H9 (cell line): ENCODE results near the gene RANBP3. TPM values are rescaled to one million over a fixed set of nuclear protein-coding genes. Genes with fewer than 3 reads are reported as not detected.

Experiments
- DNase-seq: peaks from one replicate; pipeline ENCODE4 v3.0.0-alpha.2; 2017
- H2AFZ ChIP-seq: one replicate; pipeline ENCODE4 v1.6.1; 2013; ENCODE audit warnings: mild to moderate bottlenecking, low read length, control low read depth, moderate library complexity
- H2AK5ac ChIP-seq: 2 replicates; pipeline ENCODE4 v1.6.1; 2013; ENCODE audit warnings: low read length, control low read depth, mixed read lengths; ENCODE audit not compliant: insufficient read length
- H2BK120ac ChIP-seq: one replicate; pipeline ENCODE4 v1.6.1; 2013; ENCODE audit warnings: low read depth, mild to moderate bottlenecking, low read length, control low read depth, inconsistent platforms; ENCODE audit not compliant: poor library complexity, severe bottlenecking
- H2BK12ac ChIP-seq: 2 replicates; pipeline ENCODE4 v1.6.1; 2013; ENCODE audit warnings: low read length, control low read depth, mixed read lengths, low read depth; ENCODE audit not compliant: insufficient read length
- H2BK15ac ChIP-seq: 2 replicates; pipeline ENCODE4 v1.6.1; 2013; ENCODE audit warnings: low read depth, low read length, control low read depth
- H2BK20ac ChIP-seq: one replicate; pipeline ENCODE4 v1.6.1; 2013; ENCODE audit warnings: low read depth, mild to moderate bottlenecking, low read length, control low read depth, inconsistent platforms; ENCODE audit not compliant: poor library complexity, severe bottlenecking
- H2BK5ac ChIP-seq: 2 replicates; pipeline ENCODE4 v1.6.1; 2013; ENCODE audit warnings: low read length, control low read depth, mixed read lengths; ENCODE audit not compliant: insufficient read length
- H3K14ac ChIP-seq: 2 replicates; pipeline ENCODE4 v1.6.1; 2013; ENCODE audit warnings: low read length, control low read depth; ENCODE audit not compliant: insufficient read depth
- H3K18ac ChIP-seq: 2 replicates; pipeline ENCODE4 v1.6.1; 2013; ENCODE audit warnings: low read depth, mild to moderate bottlenecking, mixed read lengths, low read length, control low read depth; ENCODE audit not compliant: insufficient read length
- H3K23ac ChIP-seq: 2 replicates; pipeline ENCODE4 v1.6.1; 2013; ENCODE audit warnings: low read length, control low read depth, mixed read lengths, low read depth; ENCODE audit not compliant: insufficient read length
- H3K23me2 ChIP-seq: 2 replicates; pipeline ENCODE4 v1.6.1; 2013; ENCODE audit warnings: low read depth, mild to moderate bottlenecking, mixed read lengths, low read length, control low read depth; ENCODE audit not compliant: insufficient read length, poor library complexity, severe bottlenecking
- H3K27ac ChIP-seq: 2 replicates; pipeline ENCODE4 v1.5.1; 2013; ENCODE audit warnings: low read length, control low read depth, mixed read lengths, low read depth; ENCODE audit not compliant: insufficient read length
- H3K27me3 ChIP-seq: 2 replicates; pipeline ENCODE4 v1.6.1; 2013; ENCODE audit warnings: low read length, control low read depth, inconsistent platforms; ENCODE audit not compliant: insufficient read depth
- H3K4ac ChIP-seq: 2 replicates; pipeline ENCODE4 v1.6.1; 2013; ENCODE audit warnings: low read depth, mild to moderate bottlenecking, control low read depth, inconsistent platforms, low read length, moderate library complexity
- H3K4me1 ChIP-seq: 2 replicates; pipeline ENCODE4 v1.6.1; 2013; ENCODE audit warnings: low read length, control low read depth, inconsistent platforms; ENCODE audit not compliant: insufficient read depth
- H3K4me2 ChIP-seq: 2 replicates; pipeline ENCODE4 v1.6.1; 2013; ENCODE audit warnings: low read length, control low read depth, mixed read lengths; ENCODE audit not compliant: insufficient read length, insufficient read depth
- H3K56ac ChIP-seq: 2 replicates; pipeline ENCODE4 v1.6.1; 2013; ENCODE audit warnings: low read depth, mild to moderate bottlenecking, mixed read lengths, low read length, control low read depth; ENCODE audit not compliant: insufficient read length
- H3K79me1 ChIP-seq: 2 replicates; pipeline ENCODE4 v1.6.1; 2013; ENCODE audit warnings: low read depth, mild to moderate bottlenecking, moderate library complexity, low read length, control low read depth, inconsistent platforms; ENCODE audit not compliant: insufficient read depth, poor library complexity, severe bottlenecking
- H3K79me2 ChIP-seq: 2 replicates; pipeline ENCODE4 v1.6.1; 2013; ENCODE audit warnings: low read length, control low read depth, inconsistent platforms; ENCODE audit not compliant: insufficient read depth
- H3K9ac ChIP-seq: 2 replicates; pipeline ENCODE4 v1.6.1; 2013; ENCODE audit warnings: low read length, control low read depth, mixed read lengths; ENCODE audit not compliant: insufficient read length; ENCODE audit errors: extremely low read depth
- H3K9me3 ChIP-seq: one replicate; pipeline ENCODE4 v1.6.1; 2013; ENCODE audit warnings: low read depth, low read length, inconsistent platforms; ENCODE audit not compliant: control insufficient read depth
- H3T11ph ChIP-seq: one replicate; pipeline ENCODE4 v1.6.1; 2013; ENCODE audit warnings: mild to moderate bottlenecking, low read length, control low read depth, inconsistent platforms
- H4K20me1 ChIP-seq: one replicate; pipeline ENCODE4 v1.6.1; 2013; ENCODE audit not compliant: control insufficient read depth, insufficient read length, insufficient read depth
- H4K5ac ChIP-seq: 2 replicates; pipeline ENCODE4 v1.6.1; 2013; ENCODE audit warnings: low read depth, mild to moderate bottlenecking, mixed read lengths, low read length, control low read depth; ENCODE audit not compliant: insufficient read length
- H4K8ac ChIP-seq: replicated peaks from 2 replicates; pipeline ENCODE4 v1.6.1; 2013; ENCODE audit warnings: low read length, control low read depth, mixed read lengths, low read depth; ENCODE audit not compliant: insufficient read length
- H4K91ac ChIP-seq: 2 replicates; pipeline ENCODE4 v1.6.1; 2013; ENCODE audit warnings: low read depth, mild to moderate bottlenecking, moderate library complexity, mixed read lengths, low read length, control low read depth; ENCODE audit not compliant: insufficient read length
- H3K27ac Mint-ChIP-seq, 3 experiments: 2 replicates in 2 of 3; 3 replicates in 1 of 3; pipeline ENCODE4 v1.8.0; 2020 to 2021; ENCODE audit warnings: mixed read lengths in 3 of 3, mild to moderate bottlenecking in 1 of 3, moderate library complexity in 1 of 3
- H3K27me3 Mint-ChIP-seq: 2 replicates; pipeline ENCODE4 v1.8.0; 2021; ENCODE audit warnings: low read depth, mild to moderate bottlenecking, moderate library complexity, mixed read lengths
- H3K36me3 Mint-ChIP-seq, 3 experiments: 2 replicates in 2 of 3; 3 replicates in 1 of 3; pipeline ENCODE4 v1.8.0; 2020 to 2021; ENCODE audit warnings: low read depth in 3 of 3, mixed read lengths in 3 of 3; ENCODE audit not compliant: insufficient read depth in 1 of 3
- H3K4me1 Mint-ChIP-seq, 2 experiments: 2 replicates each; pipeline ENCODE4 v1.8.0; 2020; ENCODE audit warnings: mixed read lengths in 2 of 2
- H3K4me3 Mint-ChIP-seq, 2 experiments: 2 replicates in 1 of 2; 3 replicates in 1 of 2; pipeline ENCODE4 v1.8.0; 2020 to 2021; ENCODE audit warnings: mild to moderate bottlenecking in 2 of 2, mixed read lengths in 2 of 2, moderate library complexity in 1 of 2
- H3K9me3 Mint-ChIP-seq, 2 experiments: 2 replicates in 1 of 2; 3 replicates in 1 of 2; pipeline ENCODE4 v1.8.0; 2020; ENCODE audit warnings: mild to moderate bottlenecking in 2 of 2, mixed read lengths in 2 of 2, moderate library complexity in 1 of 2
- CTCF ChIP-seq: fragments of 200-600 bp; sonication (generic); conservative IDR thresholded peaks from 3 replicates; pipeline ENCODE4 v1.8.0; 2021; ENCODE audit warnings: antibody characterized with exemption, mild to moderate bottlenecking
- WGBS: extraction: QIAGEN DNeasy Blood & Tissue Kit; methylation state at CpG from one replicate; pipeline ENCODE4 v1.1.7; 2013; ENCODE audit warnings: missing lambda C conversion rate, low lambda C conversion rate, mixed read lengths; ENCODE audit not compliant: insufficient read length; ENCODE audit errors: extremely low coverage; 5-methylcytosine and 5-hydroxymethylcytosine counted together
- total RNA-seq: library from RNA; stranded (reverse); gene quantifications from 2 replicates; pipeline ENCODE4 v1.2.1, GENCODE V29; 2021

RANBP3 gene
- total RNA-seq, 1 experiment from 2014 or later, result 86.5 TPM

GRCh38 chr19:5995606-5996005 lies 17.7 kb upstream of the RANBP3 start:
- Histone ChIP-seq H3K23ac (no peak overlapping the region), H3K27ac (no peak overlapping the region), H3K79me1 (no peaks in the 10 kb centered on the region), H3K9me3 (no peaks in the 10 kb centered on the region), H3K9ac (no peak overlapping the region), H4K5ac (no peak overlapping the region), H4K91ac (no peak overlapping the region), H2AFZ (no peak overlapping the region), H4K8ac (no peak overlapping the region), H2BK12ac (no peak overlapping the region), H3K4me2 (no peak overlapping the region), H3K27me3 (no peaks in the 10 kb centered on the region), H2BK20ac (no peak overlapping the region), H3K79me2 (no peaks in the 10 kb centered on the region), H3K14ac (no peak overlapping the region; the same call in 1 of the 2 replicates), H2BK5ac (no peak overlapping the region), H4K20me1 (no peaks in the 10 kb centered on the region), H3T11ph (no peak overlapping the region), H3K23me2 (no peaks in the 10 kb centered on the region), H3K56ac (no peak overlapping the region), H3K4ac (no peak overlapping the region), H2AK5ac (no peak overlapping the region), H2BK15ac (no peak overlapping the region), H3K18ac (no peak overlapping the region), H2BK120ac (no peak overlapping the region), H3K4me1 (no peaks in the 10 kb centered on the region)
- H3K27ac Mint-ChIP-seq, result no peak overlapping the region
- WGBS, result no CpG with 5 or more reads among the region's 16 CpGs
- no peak overlapping the region for H3K4me3 Mint-ChIP-seq
- H3K9me3 Mint-ChIP-seq, result peaks cover 3 to 6% of the 10 kb centered on the region in 2 experiments; a peak in 4 of 5 replicates
- H3K27me3 Mint-ChIP-seq, result peaks cover 4% of the 10 kb centered on the region
- H3K36me3 Mint-ChIP-seq, result peaks cover 3 to 9% (median 8%) of the 10 kb centered on the region in 3 experiments; a peak in 4 of 7 replicates
- peaks cover 2% of the 10 kb centered on the region in 2 experiments; a peak in 2 of 4 replicates for H3K4me1 Mint-ChIP-seq
- TF ChIP-seq CTCF, result no peak
- DNase-seq, result no peak
